SK-N-DZ (cell line): Measurements from ENCODE around the gene NME9.

Experiments
- DNase-seq: peaks from one replicate; pipeline ENCODE4 v3.0.0-alpha.2; 2015; ENCODE audit warnings: low spot score

NME9 gene

GRCh38 chr3:138284079-138284478 is 45.6 kb downstream of the NME9 start:
- DNase-seq = no peak

GRCh38 chr3:138282836-138283235 is 46.8 kb downstream of the NME9 start:
- DNase-seq = no peak

GRCh38 chr3:138281561-138281960 is 48.1 kb downstream of the NME9 start:
- no peak for DNase-seq

- no peak for DNase-seq
Measured at GRCh38 chr3:138271189-138271794, 58.4 kb downstream of the NME9 start.

- DNase-seq = no peak
Measured at GRCh38 chr3:138270245-138270644, 59.4 kb downstream of the NME9 start.

GRCh38 chr3:138267083-138267482 is 62.6 kb downstream of the NME9 start:
- DNase-seq = no peak

- no peak for DNase-seq
Measured at GRCh38 chr3:138265745-138266144, 63.9 kb downstream of the NME9 start.

GRCh38 chr3:138263104-138263503 is 66.5 kb downstream of the NME9 start:
- DNase-seq = no peak

GRCh38 chr3:138260611-138261010 is 69.0 kb downstream of the NME9 start:
- no peak for DNase-seq

- no peak for DNase-seq
Measured at GRCh38 chr3:138259126-138259525, 70.5 kb downstream of the NME9 start.

- DNase-seq = no peak
Measured at GRCh38 chr3:138257986-138258385, 71.7 kb downstream of the NME9 start.

GRCh38 chr3:138256022-138256421 is 73.6 kb downstream of the NME9 start:
- DNase-seq = no peak

GRCh38 chr3:138254216-138254615 is 75.4 kb downstream of the NME9 start:
- no peak for DNase-seq

- no peak for DNase-seq
Measured at GRCh38 chr3:138253609-138254008, 76.0 kb downstream of the NME9 start.
